CD4-positive, CD25-positive, alpha-beta regulatory T cell (primary cell): Measurements from ENCODE around the gene HTR3B. TPM values are rescaled to one million over a fixed set of nuclear protein-coding genes. Genes with fewer than 3 reads are reported as not detected.
A peak's percentile ranks its signal among the peaks of the same experiment; 100 is the strongest.

Experiments
- ATAC-seq, 2 donors: fragments of 150-1000 bp; cut with Tn5 transposase; one replicate each; pipeline ENCODE4 v1.10.0; 2021; ENCODE audit warnings: low read depth in 2 of 2, moderate number of reproducible peaks in 2 of 2, moderate library complexity in 1 of 2
- DNase-seq, 3 donors: peaks; one replicate each; pipeline versions ENCODE4 v3.0.0 to v3.0.0-alpha.2; 2012 to 2022; ENCODE audit warnings: mixed read lengths in 1 of 3
- H3K27ac ChIP-seq: one replicate; pipeline ENCODE4 v1.7.0; 2013; ENCODE audit warnings: mild to moderate bottlenecking, low read length; ENCODE audit not compliant: insufficient read depth, poor library complexity, severe bottlenecking
- H3K27me3 ChIP-seq: one replicate; pipeline ENCODE4 v1.7.0; 2013; ENCODE audit warnings: low read length; ENCODE audit not compliant: control insufficient read depth, insufficient read depth
- H3K36me3 ChIP-seq: one replicate; pipeline ENCODE4 v1.7.0; 2013; ENCODE audit warnings: mild to moderate bottlenecking, low read length, moderate library complexity; ENCODE audit not compliant: control insufficient read depth, insufficient read depth
- H3K4me1 ChIP-seq: 2 replicates; pipeline ENCODE4 v1.7.0; 2013; ENCODE audit warnings: mild to moderate bottlenecking, low read length; ENCODE audit not compliant: insufficient read depth, control insufficient read depth, poor library complexity, severe bottlenecking
- H3K4me3 ChIP-seq: one replicate; pipeline ENCODE4 v1.7.0; 2013; ENCODE audit warnings: low read depth, mild to moderate bottlenecking, low read length, moderate library complexity
- H3K9me3 ChIP-seq, 2 experiments: 1 replicate in 1 of 2; 2 replicates in 1 of 2; pipeline ENCODE4 v1.7.0; 2013; ENCODE audit warnings: low read length in 2 of 2, mild to moderate bottlenecking in 1 of 2, moderate library complexity in 1 of 2; ENCODE audit not compliant: control insufficient read depth in 2 of 2
- H3K27ac Mint-ChIP-seq, 3 donors: one replicate each; pipeline ENCODE4 v1.8.0; 2020 to 2022; ENCODE audit warnings: mild to moderate bottlenecking in 3 of 3, mixed read lengths in 3 of 3, moderate library complexity in 2 of 3
- H3K27me3 Mint-ChIP-seq: one replicate; pipeline ENCODE4 v1.8.0; 2022; ENCODE audit warnings: mild to moderate bottlenecking, mixed read lengths
- H3K36me3 Mint-ChIP-seq: one replicate; pipeline ENCODE4 v1.8.0; 2020; ENCODE audit warnings: mixed read lengths
- H3K4me1 Mint-ChIP-seq, 4 donors: one replicate each; pipeline ENCODE4 v1.8.0; 2020 to 2022; ENCODE audit warnings: mixed read lengths in 4 of 4, mild to moderate bottlenecking in 1 of 4
- H3K4me3 Mint-ChIP-seq, 4 donors: one replicate each; pipeline ENCODE4 v1.8.0; 2020 to 2022; ENCODE audit warnings: mild to moderate bottlenecking in 4 of 4, mixed read lengths in 4 of 4, moderate library complexity in 3 of 4
- H3K9me3 Mint-ChIP-seq, 7 donors: one replicate each; pipeline ENCODE4 v1.8.0; 2020 to 2022; ENCODE audit warnings: mixed read lengths in 7 of 7, mild to moderate bottlenecking in 3 of 7, moderate library complexity in 2 of 7
- polyA plus RNA-seq, 4 donors: library from polyadenylated mRNA; unstranded; fragments of 300-500 nt; fragmentation: Illumina TruSeq; gene quantifications; one replicate each; pipeline ENCODE4 v1.2.3, GENCODE V29; 2021
- total RNA-seq: library from RNA; stranded (reverse); gene quantifications from one replicate; pipeline ENCODE4 v1.2.3, GENCODE V29; 2022

The HTR3B gene
- not detected for total RNA-seq
- polyA plus RNA-seq, result not detected

GRCh38 chr11:113904379-113905101, at the start of gene HTR3B:
HTR3B (plus strand) TSS chr11:113904796; CDS start chr11:113904934, 138 bp downstream.
- H3K9me3 ChIP-seq, result no peaks in the 10 kb centered on the region
- ATAC-seq (no peak), DNase-seq (no peak)
- Mint-ChIP-seq H3K4me3 (no peak within 1 kb of the TSS), H3K4me1 (no peaks in the 10 kb centered on the region), H3K27ac (no peak within 1 kb of the TSS), H3K36me3 (no peaks in the 10 kb centered on the region), H3K9me3 (no peaks in the 10 kb centered on the region), H3K27me3 (peaks cover 42% of the 10 kb centered on the region)
- no peak within 1 kb of the TSS for H3K27ac ChIP-seq
- H3K36me3 ChIP-seq, result no peaks in the 10 kb centered on the region
- no peak within 1 kb of the TSS for H3K4me3 ChIP-seq
- H3K27me3 ChIP-seq, result peaks cover 3% of the 10 kb centered on the region
- no peaks in the 10 kb centered on the region for H3K4me1 ChIP-seq

GRCh38 chr11:113855803-113856202, 48.8 kb upstream of the HTR3B start:
- Histone ChIP-seq H3K4me1 (peaks cover 5% of the 10 kb centered on the region), H3K4me3 (no peak overlapping the region), H3K27ac (no peak overlapping the region), H3K9me3 (no peaks in the 10 kb centered on the region), H3K27me3 (no peaks in the 10 kb centered on the region), H3K36me3 (peaks cover 13% of the 10 kb centered on the region)
- DNase-seq, result no peak
- no peaks in the 10 kb centered on the region for H3K27me3 Mint-ChIP-seq
- peaks cover 8 to 11% (median 10%) of the 10 kb centered on the region in 4 donors for H3K4me1 Mint-ChIP-seq
- peaks cover 17% of the 10 kb centered on the region for H3K36me3 Mint-ChIP-seq
- peak overlapping the region in 1 of 3 donors; percentile 26 for H3K27ac Mint-ChIP-seq
- no peak for ATAC-seq
- H3K4me3 Mint-ChIP-seq, result no peak overlapping the region
- no peaks in the 10 kb centered on the region for H3K9me3 Mint-ChIP-seq

GRCh38 chr11:113856966-113857759, 47.4 kb upstream of the HTR3B start:
- H3K36me3 ChIP-seq, result peaks cover 7% of the 10 kb centered on the region
- no peak overlapping the region for H3K27ac Mint-ChIP-seq
- H3K4me1 ChIP-seq, result peaks cover 5% of the 10 kb centered on the region
- H3K27me3 Mint-ChIP-seq, result no peaks in the 10 kb centered on the region
- H3K27ac ChIP-seq, result no peak overlapping the region
- no peak for ATAC-seq
- no peak overlapping the region for H3K4me3 ChIP-seq
- H3K9me3 ChIP-seq, result no peaks in the 10 kb centered on the region
- no peak overlapping the region for H3K4me3 Mint-ChIP-seq
- DNase-seq, result no peak
- peaks cover 11 to 16% (median 14%) of the 10 kb centered on the region in 4 donors for H3K4me1 Mint-ChIP-seq
- no peaks in the 10 kb centered on the region for H3K9me3 Mint-ChIP-seq
- H3K27me3 ChIP-seq, result no peaks in the 10 kb centered on the region
- peaks cover 7% of the 10 kb centered on the region for H3K36me3 Mint-ChIP-seq

- no peaks in the 10 kb centered on the region for H3K36me3 ChIP-seq
- H3K9me3 Mint-ChIP-seq, result no peaks in the 10 kb centered on the region
- DNase-seq, result peak in 1 of 3 donors; percentile 47
- H3K4me1 Mint-ChIP-seq, result peaks cover 11 to 26% (median 21%) of the 10 kb centered on the region in 4 donors
- peak overlapping the region in 2 of 3 donors; percentile 27 to 49 for H3K27ac Mint-ChIP-seq
- no peaks in the 10 kb centered on the region for H3K27me3 Mint-ChIP-seq
- no peak for ATAC-seq
- H3K9me3 ChIP-seq, result no peaks in the 10 kb centered on the region
- H3K27me3 ChIP-seq, result no peaks in the 10 kb centered on the region
- H3K36me3 Mint-ChIP-seq, result peaks cover 8% of the 10 kb centered on the region
- H3K4me3 ChIP-seq, result peak overlapping the region; percentile 17
- peaks cover 5% of the 10 kb centered on the region for H3K4me1 ChIP-seq
- no peak overlapping the region for H3K27ac ChIP-seq
- peak overlapping the region in 2 of 4 donors; percentile 27 to 56 for H3K4me3 Mint-ChIP-seq
Measured at GRCh38 chr11:113859665-113860064, 44.9 kb upstream of the HTR3B start.

GRCh38 chr11:113862435-113862834, 42.2 kb upstream of the HTR3B start:
- Histone ChIP-seq H3K4me3 (no peak overlapping the region), H3K27ac (no peak overlapping the region), H3K9me3 (no peaks in the 10 kb centered on the region), H3K27me3 (no peaks in the 10 kb centered on the region), H3K4me1 (peaks cover 5% of the 10 kb centered on the region), H3K36me3 (peaks cover 4% of the 10 kb centered on the region)
- Mint-ChIP-seq H3K27ac (peak overlapping the region in 2 of 3 donors; percentile 3 to 4), H3K36me3 (peaks cover 25% of the 10 kb centered on the region), H3K27me3 (no peaks in the 10 kb centered on the region), H3K9me3 (no peaks in the 10 kb centered on the region), H3K4me1 (peaks cover 20 to 28% (median 25%) of the 10 kb centered on the region in 4 donors), H3K4me3 (no peak overlapping the region)
- ATAC-seq (peak; percentile 40 to 63), DNase-seq (peak in 1 of 3 donors; percentile 44)

GRCh38 chr11:113864410-113864809, 40.2 kb upstream of the HTR3B start:
- Mint-ChIP-seq H3K4me3 (no peak overlapping the region), H3K36me3 (peaks cover 25% of the 10 kb centered on the region), H3K27ac (no peak overlapping the region), H3K9me3 (no peaks in the 10 kb centered on the region), H3K27me3 (no peaks in the 10 kb centered on the region), H3K4me1 (peaks cover 30 to 34% (median 31%) of the 10 kb centered on the region in 4 donors)
- Histone ChIP-seq H3K27ac (no peak overlapping the region), H3K27me3 (no peaks in the 10 kb centered on the region), H3K4me1 (peaks cover 11% of the 10 kb centered on the region), H3K9me3 (no peaks in the 10 kb centered on the region), H3K4me3 (no peak overlapping the region), H3K36me3 (peaks cover 4% of the 10 kb centered on the region)
- no peak for ATAC-seq
- DNase-seq, result no peak

GRCh38 chr11:113865873-113866272, 38.7 kb upstream of the HTR3B start:
- H3K4me1 ChIP-seq, result peaks cover 6% of the 10 kb centered on the region
- no peak overlapping the region for H3K27ac ChIP-seq
- H3K4me3 ChIP-seq, result no peak overlapping the region
- H3K27me3 ChIP-seq, result no peaks in the 10 kb centered on the region
- H3K36me3 Mint-ChIP-seq, result peaks cover 29% of the 10 kb centered on the region
- no peaks in the 10 kb centered on the region for H3K27me3 Mint-ChIP-seq
- no peak for DNase-seq
- no peak overlapping the region for H3K27ac Mint-ChIP-seq
- H3K36me3 ChIP-seq, result peaks cover 4% of the 10 kb centered on the region
- no peak for ATAC-seq
- H3K9me3 ChIP-seq, result no peaks in the 10 kb centered on the region
- H3K9me3 Mint-ChIP-seq, result no peaks in the 10 kb centered on the region
- H3K4me3 Mint-ChIP-seq, result no peak overlapping the region
- peaks cover 20 to 32% (median 26%) of the 10 kb centered on the region in 4 donors for H3K4me1 Mint-ChIP-seq
